ENCODE measurements around the gene WNT3.

WNT3 gene

GRCh38 chr17:46785696-46786095, 32.8 kb downstream of the WNT3 start:
- no peak for TF ChIP-seq CTCF (IDR thresholded peaks at IDR 0.05)
- DNase-seq = no peak
- H3K27me3 Mint-ChIP-seq (ENCODE audit: low read depth, poor library complexity) = peaks cover 19% of the 10 kb centered on the region
- no peak overlapping the region for H3K27ac Mint-ChIP-seq
- peaks cover 3% of the 10 kb centered on the region for H3K9me3 Mint-ChIP-seq
- H3K4me1 Mint-ChIP-seq = peaks cover 12% of the 10 kb centered on the region
- H3K36me3 Mint-ChIP-seq (ENCODE audit: low read depth) = no peaks in the 10 kb centered on the region
- H3K4me3 Mint-ChIP-seq = no peak overlapping the region

DNA sequence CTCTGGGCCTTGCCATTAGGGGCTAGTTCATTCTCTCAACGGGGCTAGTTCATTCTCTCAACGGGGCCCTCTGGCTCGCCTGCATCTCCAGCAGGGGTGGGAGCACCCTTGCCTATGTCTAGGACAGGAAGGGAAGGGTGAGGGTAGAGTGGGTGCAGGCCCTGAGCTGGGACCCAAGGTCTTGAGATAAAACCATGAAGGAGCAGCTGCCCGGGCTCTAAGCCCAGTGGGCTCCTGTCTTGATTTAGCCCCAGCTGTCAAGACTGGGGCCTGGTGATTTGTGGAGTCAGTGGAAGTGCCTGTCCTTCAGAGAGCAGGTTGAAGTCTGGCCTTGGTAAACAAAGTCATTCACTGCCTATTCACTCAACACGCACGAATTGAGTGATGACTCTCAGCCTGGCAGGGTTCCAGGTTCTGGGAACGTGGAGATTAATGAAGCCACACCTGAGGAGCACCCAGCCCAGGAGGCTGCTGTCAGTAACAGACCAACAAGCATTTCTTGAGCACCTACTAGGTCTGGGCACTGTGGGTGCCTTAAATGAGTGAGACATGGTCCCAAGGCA, 35.4 kb downstream of the WNT3 start:
- Mint-ChIP-seq H3K27ac (no peak overlapping the region), H3K36me3 (ENCODE audit: low read depth) (no peaks in the 10 kb centered on the region), H3K9me3 (no peaks in the 10 kb centered on the region), H3K4me1 (peaks cover 17% of the 10 kb centered on the region), H3K27me3 (ENCODE audit: low read depth, poor library complexity) (peaks cover 13% of the 10 kb centered on the region), H3K4me3 (no peak overlapping the region)
- no peak for DNase-seq
- no peak for TF ChIP-seq CTCF (IDR thresholded peaks at IDR 0.05)

DNA sequence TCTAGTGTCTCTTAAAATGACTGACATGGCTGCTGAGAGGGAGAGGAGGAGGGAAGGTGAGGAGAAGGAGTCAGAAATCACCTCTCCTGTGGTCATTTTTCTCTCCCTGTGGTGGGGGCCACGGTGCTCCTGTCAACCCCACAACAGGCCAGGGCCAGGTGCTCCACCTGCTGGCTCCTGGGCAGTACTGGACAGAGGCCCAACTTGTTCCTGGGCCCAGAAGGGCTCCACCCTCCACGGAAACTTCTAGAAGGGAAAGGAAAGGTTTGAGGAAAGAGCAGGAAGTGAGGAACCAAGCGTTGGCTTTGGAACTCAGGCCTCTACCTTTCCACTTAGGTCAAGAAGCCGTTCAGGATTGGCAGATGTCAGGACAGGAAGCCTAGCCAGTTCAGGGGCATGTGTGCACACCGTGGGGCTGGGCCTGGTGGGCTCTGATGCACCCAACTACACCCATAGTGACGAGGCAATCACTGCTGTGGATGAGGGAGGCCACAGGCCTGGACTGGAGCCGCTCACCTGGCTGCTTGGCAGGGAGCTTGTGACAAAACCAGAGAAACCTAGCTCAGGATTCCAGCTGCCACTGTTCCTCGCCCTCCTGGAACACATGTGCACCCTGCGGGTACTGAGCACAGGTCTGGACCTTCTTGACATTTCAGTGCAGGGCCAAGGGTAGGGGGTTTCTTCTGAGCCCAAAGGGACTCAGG, 36.1 kb downstream of the WNT3 start:
- Mint-ChIP-seq H3K4me1 (peaks cover 23% of the 10 kb centered on the region), H3K9me3 (no peaks in the 10 kb centered on the region), H3K27me3 (ENCODE audit: low read depth, poor library complexity) (peaks cover 18% of the 10 kb centered on the region), H3K4me3 (no peak overlapping the region), H3K27ac (no peak overlapping the region), H3K36me3 (ENCODE audit: low read depth) (no peaks in the 10 kb centered on the region)
- peak; percentile 49 for TF ChIP-seq CTCF (IDR thresholded peaks at IDR 0.05)
- DNase-seq = peak; percentile 38

GRCh38 chr17:46780003-46780373, 38.5 kb downstream of the WNT3 start:
- DNase-seq = no peak
- Mint-ChIP-seq H3K27me3 (ENCODE audit: low read depth, poor library complexity) (peaks cover 21% of the 10 kb centered on the region), H3K4me3 (no peak overlapping the region), H3K27ac (no peak overlapping the region), H3K9me3 (no peaks in the 10 kb centered on the region), H3K4me1 (peaks cover 16% of the 10 kb centered on the region), H3K36me3 (ENCODE audit: low read depth) (no peaks in the 10 kb centered on the region)
- TF ChIP-seq CTCF (IDR thresholded peaks at IDR 0.05) = no peak

DNA sequence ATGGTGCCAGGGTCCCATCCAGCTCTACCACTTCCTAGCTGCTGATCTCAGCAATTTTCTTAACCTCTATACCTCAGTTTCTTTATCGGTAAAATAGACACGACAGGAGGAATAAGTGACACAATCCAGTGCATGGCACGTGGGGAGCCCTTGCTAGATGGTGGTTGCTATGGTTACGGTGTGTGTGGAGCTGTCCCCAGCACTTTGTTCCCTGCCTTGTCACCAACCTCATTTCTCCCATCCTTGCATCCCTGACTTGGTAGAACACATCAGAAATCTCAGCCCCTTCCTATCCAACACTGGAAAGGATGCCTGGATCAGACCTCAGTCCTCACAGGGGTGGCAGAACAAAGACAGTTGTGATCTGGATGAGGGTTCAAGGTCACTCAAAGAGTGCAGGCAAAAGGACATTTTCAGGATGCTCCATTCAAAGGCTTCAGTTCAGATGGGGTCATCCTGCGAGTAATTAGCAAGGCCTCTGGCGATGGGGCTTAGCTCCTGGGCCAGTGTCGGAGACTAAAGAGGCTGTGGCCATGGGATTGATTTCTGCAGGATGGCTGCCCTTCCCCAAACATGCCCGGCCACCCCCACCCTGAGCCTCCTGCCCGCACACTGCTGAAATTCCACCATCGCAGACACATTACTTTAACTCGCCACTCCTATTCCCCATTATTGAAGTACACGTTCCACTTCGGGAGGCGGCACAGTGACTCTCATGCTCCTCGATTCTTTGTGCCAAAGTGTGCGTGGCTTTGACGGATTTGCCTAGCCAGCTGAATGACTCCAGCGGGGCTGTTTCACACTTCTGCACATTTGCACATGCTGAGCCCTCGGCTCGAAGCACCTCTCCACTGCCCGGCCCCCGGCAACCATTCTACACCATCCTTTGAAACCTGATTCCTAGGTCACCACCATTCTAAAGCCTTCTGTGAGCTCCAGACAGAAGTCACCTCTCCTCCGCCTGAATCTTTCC, 40.3 kb downstream of the WNT3 start:
- peaks cover 16% of the 10 kb centered on the region for H3K4me1 Mint-ChIP-seq

More for the DNA sequence above, 40.3 kb downstream of the WNT3 start:
- TF ChIP-seq CTCF (IDR thresholded peaks at IDR 0.05) = no peak
- Mint-ChIP-seq H3K27ac (no peak overlapping the region), H3K27me3 (ENCODE audit: low read depth, poor library complexity) (peaks cover 34% of the 10 kb centered on the region), H3K4me3 (no peak overlapping the region), H3K9me3 (no peaks in the 10 kb centered on the region), H3K36me3 (ENCODE audit: low read depth) (no peaks in the 10 kb centered on the region)
- DNase-seq = no peak
